Neutrophil (primary cell): ENCODE results near the gene HTT.

Experiments
- H3K27ac ChIP-seq: fragments of 200-600 bp; sonication (generic); 2 replicates; pipeline ENCODE4 v1.5.1; 2016; ENCODE audit warnings: mild to moderate bottlenecking, moderate library complexity
- H3K27me3 ChIP-seq: fragments of 200-600 bp; sonication (generic); 2 replicates; pipeline ENCODE4 v1.6.0; 2016; ENCODE audit warnings: mild to moderate bottlenecking
- H3K36me3 ChIP-seq: fragments of 200-600 bp; sonication (generic); 2 replicates; pipeline ENCODE4 v1.5.1; 2017
- H3K4me1 ChIP-seq, 2 experiments: fragments of 200-600 bp in 1 of 2; sonication (generic) in 1 of 2; 1 replicate in 1 of 2; 2 replicates in 1 of 2; pipeline versions ENCODE4 v1.5.1 to v1.6.1; 2013 to 2016; ENCODE audit warnings: low read depth in 1 of 2, low read length in 1 of 2, mild to moderate bottlenecking in 1 of 2, moderate library complexity in 1 of 2; ENCODE audit not compliant: control insufficient read depth in 1 of 2, insufficient read depth in 1 of 2
- H3K4me3 ChIP-seq, 2 experiments: fragments of 200-600 bp in 1 of 2; sonication (generic) in 1 of 2; 1 replicate in 1 of 2; 2 replicates in 1 of 2; pipeline ENCODE4 v1.5.1; 2013 to 2016; ENCODE audit warnings: low read depth in 1 of 2, low read length in 1 of 2, mild to moderate bottlenecking in 1 of 2, moderate library complexity in 1 of 2
- H3K9me3 ChIP-seq: fragments of 200-600 bp; sonication (generic); 2 replicates; pipeline ENCODE4 v1.5.1; 2016
- TF ChIP-seq, protein P1 (sequence below): fragments of 200-600 bp; sonication (generic); IDR thresholded peaks from 2 replicates; pipeline ENCODE4 v1.5.1; 2016; ENCODE audit warnings: antibody characterized with exemption

Gene HTT

DNA sequence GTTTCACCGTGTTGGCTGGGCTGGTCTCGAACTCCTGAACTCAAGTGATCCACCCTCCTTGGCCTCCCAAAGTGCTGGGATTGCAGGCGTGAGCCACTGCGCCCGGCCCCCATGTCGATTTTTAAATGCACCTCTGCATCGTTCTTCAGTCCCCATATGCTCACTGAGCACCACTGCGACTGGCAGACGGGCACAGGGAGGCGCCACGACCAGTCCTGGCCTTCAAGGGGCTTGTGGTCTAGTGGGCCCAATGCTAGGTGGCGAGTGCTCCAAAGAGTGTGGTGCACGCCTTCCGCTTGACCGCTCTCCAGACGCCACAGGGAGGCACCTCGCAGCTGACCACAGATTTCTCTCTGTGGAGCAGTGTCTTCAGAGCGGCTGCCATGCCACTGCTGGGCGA lies 162.8 kb downstream of the HTT start:
- TF ChIP-seq, protein P1, sequence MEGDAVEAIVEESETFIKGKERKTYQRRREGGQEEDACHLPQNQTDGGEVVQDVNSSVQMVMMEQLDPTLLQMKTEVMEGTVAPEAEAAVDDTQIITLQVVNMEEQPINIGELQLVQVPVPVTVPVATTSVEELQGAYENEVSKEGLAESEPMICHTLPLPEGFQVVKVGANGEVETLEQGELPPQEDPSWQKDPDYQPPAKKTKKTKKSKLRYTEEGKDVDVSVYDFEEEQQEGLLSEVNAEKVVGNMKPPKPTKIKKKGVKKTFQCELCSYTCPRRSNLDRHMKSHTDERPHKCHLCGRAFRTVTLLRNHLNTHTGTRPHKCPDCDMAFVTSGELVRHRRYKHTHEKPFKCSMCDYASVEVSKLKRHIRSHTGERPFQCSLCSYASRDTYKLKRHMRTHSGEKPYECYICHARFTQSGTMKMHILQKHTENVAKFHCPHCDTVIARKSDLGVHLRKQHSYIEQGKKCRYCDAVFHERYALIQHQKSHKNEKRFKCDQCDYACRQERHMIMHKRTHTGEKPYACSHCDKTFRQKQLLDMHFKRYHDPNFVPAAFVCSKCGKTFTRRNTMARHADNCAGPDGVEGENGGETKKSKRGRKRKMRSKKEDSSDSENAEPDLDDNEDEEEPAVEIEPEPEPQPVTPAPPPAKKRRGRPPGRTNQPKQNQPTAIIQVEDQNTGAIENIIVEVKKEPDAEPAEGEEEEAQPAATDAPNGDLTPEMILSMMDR = no peak
- Histone ChIP-seq H3K27ac (no peak overlapping the region), H3K4me3 (no peak overlapping the region), H3K4me1 (no peaks in the 10 kb centered on the region), H3K9me3 (no peaks in the 10 kb centered on the region), H3K27me3 (no peaks in the 10 kb centered on the region), H3K36me3 (peaks cover 100% of the 10 kb centered on the region)

DNA sequence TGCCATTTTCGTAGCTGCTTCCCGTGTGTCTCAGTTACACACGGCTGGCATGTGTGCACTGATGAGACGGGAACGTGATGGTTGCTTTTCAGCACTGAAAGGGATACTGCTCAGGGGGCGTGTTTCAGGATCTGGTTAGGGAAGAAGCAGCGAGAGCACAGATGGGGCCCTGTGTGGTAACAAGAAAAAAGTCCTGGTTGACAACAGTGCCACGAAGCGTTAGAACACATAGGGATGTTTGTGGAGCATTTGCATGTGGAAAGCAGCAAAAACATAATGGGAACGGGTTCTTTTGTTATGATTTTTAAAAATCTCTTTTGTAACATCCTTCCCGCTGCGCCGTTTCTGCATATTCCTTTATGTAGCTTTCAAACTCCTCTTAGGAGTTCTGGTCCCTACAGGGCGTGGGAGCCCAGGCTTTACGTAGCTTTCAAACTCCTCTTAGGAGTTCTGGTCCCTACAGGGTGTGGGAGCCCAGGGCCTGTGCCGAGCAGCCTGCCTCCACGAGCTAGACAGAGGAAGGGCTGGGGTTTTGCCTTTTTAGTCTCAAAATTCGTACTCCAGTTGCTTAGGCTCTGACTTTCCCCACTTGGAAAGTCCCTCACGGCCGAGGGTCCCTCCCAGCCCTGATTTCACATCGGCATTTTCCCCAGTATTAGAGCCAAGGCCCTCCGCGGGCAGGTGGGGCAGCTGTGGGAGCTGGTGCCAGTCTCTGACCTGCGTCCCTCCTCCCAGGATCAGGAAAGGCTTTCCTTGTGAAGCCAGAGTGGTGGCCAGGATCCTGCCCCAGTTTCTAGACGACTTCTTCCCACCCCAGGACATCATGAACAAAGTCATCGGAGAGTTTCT lies 163.5 kb downstream of the HTT start:
- H3K36me3 ChIP-seq = peaks cover 99% of the 10 kb centered on the region

DNA sequence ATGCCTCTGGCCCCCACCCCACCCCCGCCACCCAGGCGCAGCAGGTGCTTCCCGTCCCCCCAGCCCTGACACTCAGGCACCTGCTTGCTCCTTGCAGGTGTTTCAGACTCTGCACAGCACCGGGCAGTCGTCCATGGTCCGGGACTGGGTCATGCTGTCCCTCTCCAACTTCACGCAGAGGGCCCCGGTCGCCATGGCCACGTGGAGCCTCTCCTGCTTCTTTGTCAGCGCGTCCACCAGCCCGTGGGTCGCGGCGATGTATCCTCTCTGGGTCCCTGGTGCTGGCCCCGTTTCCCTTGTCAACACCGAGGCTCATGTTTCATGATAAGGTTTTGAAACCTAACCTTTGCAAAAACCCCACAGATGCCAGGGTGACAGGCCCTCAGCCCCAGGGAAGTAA lies 164.2 kb downstream of the HTT start:
- peaks cover 99% of the 10 kb centered on the region for H3K36me3 ChIP-seq
- no peaks in the 10 kb centered on the region for H3K27me3 ChIP-seq
- TF ChIP-seq, protein P1 = no peak
- H3K27ac ChIP-seq = no peak overlapping the region
- no peaks in the 10 kb centered on the region for H3K4me1 ChIP-seq
- no peaks in the 10 kb centered on the region for H3K9me3 ChIP-seq
- H3K4me3 ChIP-seq = no peak overlapping the region

More for the DNA sequence above, 163.5 kb downstream of the HTT start:
- Histone ChIP-seq H3K4me3 (no peak overlapping the region), H3K27me3 (no peaks in the 10 kb centered on the region), H3K27ac (no peak overlapping the region), H3K4me1 (no peaks in the 10 kb centered on the region), H3K9me3 (no peaks in the 10 kb centered on the region)
- TF ChIP-seq, protein P1 = no peak

DNA sequence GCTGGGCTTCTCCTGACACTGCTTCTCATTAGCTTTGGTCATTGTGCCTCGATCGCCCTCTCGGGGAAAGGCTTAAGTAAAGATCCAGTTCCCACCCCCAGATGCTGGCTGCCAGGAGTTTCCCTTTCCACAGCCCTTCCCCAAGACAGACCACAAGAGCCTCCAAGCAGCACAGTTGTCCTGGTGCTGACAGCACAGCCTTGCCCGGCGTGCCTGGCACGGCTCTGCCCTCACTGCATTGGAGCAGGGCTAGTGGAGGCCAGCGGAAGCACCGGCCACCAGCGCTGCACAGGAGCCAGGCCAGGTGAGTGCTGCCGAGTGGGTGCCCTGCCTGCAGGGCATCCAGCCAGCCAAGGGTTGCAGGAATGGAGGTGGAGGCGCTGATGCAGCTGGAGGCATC lies 164.8 kb downstream of the HTT start:
- Histone ChIP-seq H3K4me1 (no peaks in the 10 kb centered on the region), H3K36me3 (peaks cover 97% of the 10 kb centered on the region), H3K27ac (no peak overlapping the region), H3K9me3 (no peaks in the 10 kb centered on the region), H3K4me3 (no peak overlapping the region), H3K27me3 (no peaks in the 10 kb centered on the region)
- TF ChIP-seq, protein P1 = no peak

DNA sequence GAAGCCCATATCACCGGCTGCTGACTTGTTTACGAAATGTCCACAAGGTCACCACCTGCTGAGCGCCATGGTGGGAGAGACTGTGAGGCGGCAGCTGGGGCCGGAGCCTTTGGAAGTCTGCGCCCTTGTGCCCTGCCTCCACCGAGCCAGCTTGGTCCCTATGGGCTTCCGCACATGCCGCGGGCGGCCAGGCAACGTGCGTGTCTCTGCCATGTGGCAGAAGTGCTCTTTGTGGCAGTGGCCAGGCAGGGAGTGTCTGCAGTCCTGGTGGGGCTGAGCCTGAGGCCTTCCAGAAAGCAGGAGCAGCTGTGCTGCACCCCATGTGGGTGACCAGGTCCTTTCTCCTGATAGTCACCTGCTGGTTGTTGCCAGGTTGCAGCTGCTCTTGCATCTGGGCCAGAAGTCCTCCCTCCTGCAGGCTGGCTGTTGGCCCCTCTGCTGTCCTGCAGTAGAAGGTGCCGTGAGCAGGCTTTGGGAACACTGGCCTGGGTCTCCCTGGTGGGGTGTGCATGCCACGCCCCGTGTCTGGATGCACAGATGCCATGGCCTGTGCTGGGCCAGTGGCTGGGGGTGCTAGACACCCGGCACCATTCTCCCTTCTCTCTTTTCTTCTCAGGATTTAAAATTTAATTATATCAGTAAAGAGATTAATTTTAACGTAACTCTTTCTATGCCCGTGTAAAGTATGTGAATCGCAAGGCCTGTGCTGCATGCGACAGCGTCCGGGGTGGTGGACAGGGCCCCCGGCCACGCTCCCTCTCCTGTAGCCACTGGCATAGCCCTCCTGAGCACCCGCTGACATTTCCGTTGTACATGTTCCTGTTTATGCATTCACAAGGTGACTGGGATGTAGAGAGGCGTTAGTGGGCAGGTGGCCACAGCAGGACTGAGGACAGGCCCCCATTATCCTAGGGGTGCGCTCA lies 165.8 kb downstream of the HTT start:
- Histone ChIP-seq H3K4me3 (no peak overlapping the region), H3K27me3 (no peaks in the 10 kb centered on the region), H3K27ac (no peak overlapping the region), H3K9me3 (no peaks in the 10 kb centered on the region), H3K4me1 (no peaks in the 10 kb centered on the region), H3K36me3 (peaks cover 92% of the 10 kb centered on the region)
- TF ChIP-seq, protein P1 = no peak
